ENCODE data around the gene ALPK1. TPM values are rescaled to one million over a fixed set of nuclear protein-coding genes. Genes with fewer than 3 reads are reported as not detected.

The ALPK1 gene
- total and polyA plus RNA-seq, 2 experiments from 2014 or later: 0.10 to 0.49 TPM

DNA sequence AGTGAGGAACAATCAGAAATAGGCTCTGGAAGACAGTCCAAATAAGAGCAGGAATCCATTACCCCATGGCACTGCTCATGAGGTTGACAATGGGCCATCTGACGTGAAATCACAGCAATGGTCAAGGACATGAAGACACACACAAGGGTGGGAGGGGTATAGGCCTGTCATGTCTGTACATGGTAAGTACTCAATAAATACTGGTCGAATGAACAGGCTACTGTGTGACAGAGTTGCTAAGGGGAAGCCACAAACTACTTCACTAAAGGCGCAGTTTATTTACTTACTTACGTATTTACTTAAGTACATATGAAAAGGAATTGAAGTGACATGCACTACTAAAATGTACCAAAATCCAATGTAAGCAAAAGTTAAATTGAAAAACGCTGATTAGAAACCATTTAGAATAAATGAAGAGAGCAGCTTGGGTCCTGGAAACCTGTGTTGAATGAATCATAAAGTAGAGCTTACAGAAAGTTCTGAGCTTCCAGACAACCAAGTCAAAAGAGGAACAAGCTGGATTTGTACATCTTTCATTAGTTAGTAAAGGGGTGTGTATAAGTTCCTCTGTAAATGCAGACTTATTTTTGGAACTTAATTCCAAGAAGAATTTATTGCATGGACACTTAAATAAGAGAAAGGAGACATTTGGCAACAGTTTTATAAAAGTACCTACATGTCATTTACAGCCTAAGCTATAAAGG lies 32.7 kb downstream of the ALPK1 start:
- Histone ChIP-seq H2AFZ (no peak overlapping the region), H3K4me1 (ENCODE audit: insufficient read depth) (no peaks in the 10 kb centered on the region), H3K27ac (ENCODE audit: low read depth) (no peak overlapping the region), H3K9me2 (ENCODE audit: insufficient read depth) (no peaks in the 10 kb centered on the region; the same call in 1 of the 2 replicates), H3K4me3 (no peak overlapping the region), H3K79me2 (replicated peaks; ENCODE audit: insufficient read depth) (no peaks in the 10 kb centered on the region), H3K27me3 (ENCODE audit: insufficient read depth) (no peaks in the 10 kb centered on the region), H3K4me2 (no peak overlapping the region), H3K36me3 (ENCODE audit: insufficient read depth) (no peaks in the 10 kb centered on the region), H3F3A (replicated peaks; ENCODE audit: low read depth) (no peaks in the 10 kb centered on the region), H4K20me1 (replicated peaks; ENCODE audit: insufficient read depth) (no peaks in the 10 kb centered on the region; the same call in 1 of the 2 replicates)
- Mint-ChIP-seq H3K4me1 (no peaks in the 10 kb centered on the region), H3K4me3 (no peak overlapping the region), H3K27ac (no peak overlapping the region), H3K27me3 (ENCODE audit: insufficient read depth, low read depth, poor library complexity) (no peaks in the 10 kb centered on the region), H3K36me3 (ENCODE audit: low read depth) (no peaks in the 10 kb centered on the region), H3K9me3 (no peaks in the 10 kb centered on the region)
- DNase-seq (ENCODE audit: low spot score): no peak
- no peak for TF ChIP-seq EZH2 (IDR thresholded peaks at IDR 0.05; ENCODE audit: low read depth, unreplicated experiment)
- TF ChIP-seq EZH2phosphoT487 (IDR thresholded peaks at IDR 0.05; ENCODE audit: unreplicated experiment): no peak
- TF ChIP-seq, protein P1, sequence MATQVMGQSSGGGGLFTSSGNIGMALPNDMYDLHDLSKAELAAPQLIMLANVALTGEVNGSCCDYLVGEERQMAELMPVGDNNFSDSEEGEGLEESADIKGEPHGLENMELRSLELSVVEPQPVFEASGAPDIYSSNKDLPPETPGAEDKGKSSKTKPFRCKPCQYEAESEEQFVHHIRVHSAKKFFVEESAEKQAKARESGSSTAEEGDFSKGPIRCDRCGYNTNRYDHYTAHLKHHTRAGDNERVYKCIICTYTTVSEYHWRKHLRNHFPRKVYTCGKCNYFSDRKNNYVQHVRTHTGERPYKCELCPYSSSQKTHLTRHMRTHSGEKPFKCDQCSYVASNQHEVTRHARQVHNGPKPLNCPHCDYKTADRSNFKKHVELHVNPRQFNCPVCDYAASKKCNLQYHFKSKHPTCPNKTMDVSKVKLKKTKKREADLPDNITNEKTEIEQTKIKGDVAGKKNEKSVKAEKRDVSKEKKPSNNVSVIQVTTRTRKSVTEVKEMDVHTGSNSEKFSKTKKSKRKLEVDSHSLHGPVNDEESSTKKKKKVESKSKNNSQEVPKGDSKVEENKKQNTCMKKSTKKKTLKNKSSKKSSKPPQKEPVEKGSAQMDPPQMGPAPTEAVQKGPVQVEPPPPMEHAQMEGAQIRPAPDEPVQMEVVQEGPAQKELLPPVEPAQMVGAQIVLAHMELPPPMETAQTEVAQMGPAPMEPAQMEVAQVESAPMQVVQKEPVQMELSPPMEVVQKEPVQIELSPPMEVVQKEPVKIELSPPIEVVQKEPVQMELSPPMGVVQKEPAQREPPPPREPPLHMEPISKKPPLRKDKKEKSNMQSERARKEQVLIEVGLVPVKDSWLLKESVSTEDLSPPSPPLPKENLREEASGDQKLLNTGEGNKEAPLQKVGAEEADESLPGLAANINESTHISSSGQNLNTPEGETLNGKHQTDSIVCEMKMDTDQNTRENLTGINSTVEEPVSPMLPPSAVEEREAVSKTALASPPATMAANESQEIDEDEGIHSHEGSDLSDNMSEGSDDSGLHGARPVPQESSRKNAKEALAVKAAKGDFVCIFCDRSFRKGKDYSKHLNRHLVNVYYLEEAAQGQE (IDR thresholded peaks at IDR 0.05; ENCODE audit: unreplicated experiment): no peak
- no peak for TF ChIP-seq NANOG (IDR thresholded peaks at IDR 0.05; ENCODE audit: borderline replicate concordance)
- TF ChIP-seq, protein P2, sequence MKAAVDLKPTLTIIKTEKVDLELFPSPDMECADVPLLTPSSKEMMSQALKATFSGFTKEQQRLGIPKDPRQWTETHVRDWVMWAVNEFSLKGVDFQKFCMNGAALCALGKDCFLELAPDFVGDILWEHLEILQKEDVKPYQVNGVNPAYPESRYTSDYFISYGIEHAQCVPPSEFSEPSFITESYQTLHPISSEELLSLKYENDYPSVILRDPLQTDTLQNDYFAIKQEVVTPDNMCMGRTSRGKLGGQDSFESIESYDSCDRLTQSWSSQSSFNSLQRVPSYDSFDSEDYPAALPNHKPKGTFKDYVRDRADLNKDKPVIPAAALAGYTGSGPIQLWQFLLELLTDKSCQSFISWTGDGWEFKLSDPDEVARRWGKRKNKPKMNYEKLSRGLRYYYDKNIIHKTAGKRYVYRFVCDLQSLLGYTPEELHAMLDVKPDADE (IDR thresholded peaks at IDR 0.05): no peak
- no peak for TF ChIP-seq ZNF114 (CRISPR knock-in tag; IDR thresholded peaks at IDR 0.05)
- TF ChIP-seq, protein P3, sequence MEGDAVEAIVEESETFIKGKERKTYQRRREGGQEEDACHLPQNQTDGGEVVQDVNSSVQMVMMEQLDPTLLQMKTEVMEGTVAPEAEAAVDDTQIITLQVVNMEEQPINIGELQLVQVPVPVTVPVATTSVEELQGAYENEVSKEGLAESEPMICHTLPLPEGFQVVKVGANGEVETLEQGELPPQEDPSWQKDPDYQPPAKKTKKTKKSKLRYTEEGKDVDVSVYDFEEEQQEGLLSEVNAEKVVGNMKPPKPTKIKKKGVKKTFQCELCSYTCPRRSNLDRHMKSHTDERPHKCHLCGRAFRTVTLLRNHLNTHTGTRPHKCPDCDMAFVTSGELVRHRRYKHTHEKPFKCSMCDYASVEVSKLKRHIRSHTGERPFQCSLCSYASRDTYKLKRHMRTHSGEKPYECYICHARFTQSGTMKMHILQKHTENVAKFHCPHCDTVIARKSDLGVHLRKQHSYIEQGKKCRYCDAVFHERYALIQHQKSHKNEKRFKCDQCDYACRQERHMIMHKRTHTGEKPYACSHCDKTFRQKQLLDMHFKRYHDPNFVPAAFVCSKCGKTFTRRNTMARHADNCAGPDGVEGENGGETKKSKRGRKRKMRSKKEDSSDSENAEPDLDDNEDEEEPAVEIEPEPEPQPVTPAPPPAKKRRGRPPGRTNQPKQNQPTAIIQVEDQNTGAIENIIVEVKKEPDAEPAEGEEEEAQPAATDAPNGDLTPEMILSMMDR (conservative IDR thresholded peaks at IDR 0.05; ENCODE audit: low read depth in 2 of 2): no peak
- TF ChIP-seq CREB1 (CRISPR knock-in tag; IDR thresholded peaks at IDR 0.05; ENCODE audit: low read depth): no peak
- no peak for TF ChIP-seq POLR2AphosphoS5 (IDR thresholded peaks at IDR 0.05; ENCODE audit: low read depth)
- no peak for TF ChIP-seq ZNF331 (CRISPR knock-in tag; IDR thresholded peaks at IDR 0.05; ENCODE audit: low read depth)
- TF ChIP-seq STAT1 (IDR thresholded peaks at IDR 0.05; ENCODE audit: unreplicated experiment): no peak
- no peak for TF ChIP-seq ZNF462 (CRISPR knock-in tag; IDR thresholded peaks at IDR 0.05)
- no peak for ATAC-seq

Measured in GM23338 (cell line).